ENCODE measurements around the gene PTGES.

GRCh38 chr9:129694243-129694646 is 58.6 kb downstream of the PTGES start:
- TF ChIP-seq CTCF (IDR thresholded peaks at IDR 0.05 in 2 of 3, conservative IDR thresholded peaks at IDR 0.05 in 1 of 3; ENCODE audit: insufficient read depth in 2 of 3, low read depth in 1 of 3, low read length in 3 of 3): no peak
- no peak for TF ChIP-seq STAG1 (CRISPR knock-in tag; IDR thresholded peaks at IDR 0.05; ENCODE audit: borderline replicate concordance)
- TF ChIP-seq BHLHE40 (IDR thresholded peaks at IDR 0.05; ENCODE audit: low read length): no peak
- no peak for TF ChIP-seq MXI1 (IDR thresholded peaks at IDR 0.05; ENCODE audit: low read depth, low read length)
- TF ChIP-seq CBX5 (IDR thresholded peaks at IDR 0.05; ENCODE audit: borderline replicate concordance, low read depth): no peak
- TF ChIP-seq PHF20 (IDR thresholded peaks at IDR 0.05; ENCODE audit: partially characterized antibody): no peak
- no peak for TF ChIP-seq MYC (IDR thresholded peaks at IDR 0.05; ENCODE audit: low read depth, low read length)
- no peak for TF ChIP-seq MYC (CRISPR knock-in tag; IDR thresholded peaks at IDR 0.05; ENCODE audit: borderline replicate concordance, low read depth)
- TF ChIP-seq ZZZ3 (IDR thresholded peaks at IDR 0.05): no peak
- TF ChIP-seq POLR3G (IDR thresholded peaks at IDR 0.05; ENCODE audit: extremely low read depth, insufficient read length, insufficient replicate concordance): no peak
- TF ChIP-seq CUX1 (CRISPR knock-in tag; IDR thresholded peaks at IDR 0.05): no peak
- TF ChIP-seq REST (IDR thresholded peaks at IDR 0.05; ENCODE audit: borderline replicate concordance): no peak
- TF ChIP-seq REST (CRISPR knock-in tag; IDR thresholded peaks at IDR 0.05; ENCODE audit: low read depth): no peak
